Measurements from ENCODE around the gene NDUFB11. TPM values are rescaled to one million over a fixed set of nuclear protein-coding genes. Genes with fewer than 3 reads are reported as not detected.

Gene NDUFB11
- total RNA-seq, 2 experiments from 2014 or later: 82.9 to 89.8 TPM

DNA sequence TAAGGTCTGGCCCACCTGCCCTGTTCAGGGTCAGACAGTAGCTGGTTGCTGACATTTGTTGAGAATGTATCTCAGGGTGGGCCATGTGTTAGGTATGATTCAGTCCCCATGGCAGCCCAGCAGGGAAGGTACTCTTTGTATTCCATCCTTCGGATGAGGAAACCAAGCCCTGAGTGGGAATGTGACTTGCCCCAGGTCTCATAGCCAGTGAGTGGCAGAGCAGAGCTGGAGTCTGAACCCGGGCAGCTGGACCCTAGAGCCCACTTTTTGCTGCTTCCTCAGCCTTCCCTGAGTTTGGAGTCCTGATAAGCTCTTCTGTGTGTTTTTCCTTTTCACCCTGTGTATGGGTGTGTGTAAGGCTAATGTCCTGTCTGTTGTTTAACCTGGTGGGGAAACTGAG lies 27.5 kb upstream of the NDUFB11 start:
- Mint-ChIP-seq H3K27ac (no peak overlapping the region), H3K36me3 (ENCODE audit: low read depth) (peaks cover 18% of the 10 kb centered on the region), H3K4me3 (no peak overlapping the region), H3K4me1 (ENCODE audit: low read depth) (peaks cover 11% of the 10 kb centered on the region), H3K27me3 (no peaks in the 10 kb centered on the region), H3K9me3 (no peaks in the 10 kb centered on the region)
- no peak for TF ChIP-seq CTCF (IDR thresholded peaks at IDR 0.05)
- intact Hi-C loops (cut with micrococcal nuclease): no loop called here
- CTCF ChIA-PET: no interaction called here
- POLR2A ChIA-PET: no interaction called here
- DNase-seq: no peak
- ATAC-seq: no peak

DNA sequence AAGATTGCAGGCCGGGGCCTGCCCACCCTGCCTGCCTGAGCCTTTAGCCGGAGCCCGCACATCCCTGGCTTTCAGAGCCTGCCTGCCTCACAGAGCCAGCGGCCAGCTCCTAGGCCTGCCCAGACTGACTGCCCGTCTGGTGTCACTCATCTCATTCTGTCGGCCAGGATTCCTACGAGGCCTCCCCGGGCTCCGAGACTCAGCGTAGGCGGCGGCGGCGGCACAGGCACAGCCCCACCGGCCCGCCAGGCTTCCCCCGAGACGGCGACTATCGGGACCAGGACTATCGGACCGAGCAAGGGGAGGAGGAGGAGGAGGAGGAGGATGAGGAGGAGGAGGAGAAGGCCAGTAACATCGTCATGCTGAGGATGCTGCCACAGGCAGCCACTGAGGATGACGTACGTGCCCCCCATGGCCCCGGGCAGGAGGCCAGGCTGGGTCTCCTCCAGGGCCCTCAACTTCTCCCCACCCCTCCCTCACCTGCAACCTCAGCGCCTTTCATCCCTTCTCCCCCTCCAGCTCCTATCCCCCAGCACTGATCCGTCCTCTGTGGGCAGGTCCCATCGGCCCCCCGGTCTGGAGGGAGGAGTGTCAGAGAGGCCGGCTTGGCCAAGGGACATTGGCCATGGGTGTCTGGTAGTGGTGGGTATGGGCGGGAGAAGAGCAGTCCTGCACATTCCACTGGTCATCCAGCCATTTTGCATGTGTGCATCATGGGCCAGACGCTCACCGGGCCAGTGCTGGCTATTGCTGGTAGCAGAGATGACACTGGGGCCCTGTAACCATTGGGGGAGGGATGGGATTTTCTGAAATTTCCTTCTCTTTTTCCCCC lies 26.6 kb upstream of the NDUFB11 start:
- DNase-seq (no peak), ATAC-seq (no peak)
- Mint-ChIP-seq H3K4me3 (no peak overlapping the region), H3K27me3 (no peaks in the 10 kb centered on the region), H3K27ac (no peak overlapping the region), H3K36me3 (ENCODE audit: low read depth) (peaks cover 10% of the 10 kb centered on the region), H3K9me3 (no peaks in the 10 kb centered on the region), H3K4me1 (ENCODE audit: low read depth) (peaks cover 9% of the 10 kb centered on the region)
- no peak for TF ChIP-seq CTCF (IDR thresholded peaks at IDR 0.05)
- CTCF ChIA-PET: no interaction called here
- intact Hi-C loops (cut with micrococcal nuclease): no loop called here
- POLR2A ChIA-PET: interaction anchor here (0.9 kb wide), 1 partner anchor 37 kb away, joined by 4 read pairs; no protein-coding TSS in a partner anchor

- H3K4me3 Mint-ChIP-seq: no peak overlapping the region
- ATAC-seq (no peak), DNase-seq (no peak)
- intact Hi-C loops (cut with micrococcal nuclease): no loop called here
- H3K4me1 Mint-ChIP-seq (ENCODE audit: low read depth): peaks cover 9% of the 10 kb centered on the region
- no peak overlapping the region for H3K27ac Mint-ChIP-seq
- peaks cover 10% of the 10 kb centered on the region for H3K36me3 Mint-ChIP-seq (ENCODE audit: low read depth)
- H3K9me3 Mint-ChIP-seq: no peaks in the 10 kb centered on the region
- POLR2A ChIA-PET: interaction anchor here (0.9 kb wide), 1 partner anchor 38 kb away, joined by 4 read pairs; no protein-coding TSS in a partner anchor
- TF ChIP-seq CTCF (IDR thresholded peaks at IDR 0.05): no peak
- H3K27me3 Mint-ChIP-seq: no peaks in the 10 kb centered on the region
- CTCF ChIA-PET: no interaction called here
Measured at GRCh38 chrX:47169726-47170515, 25.4 kb upstream of the NDUFB11 start.

DNA sequence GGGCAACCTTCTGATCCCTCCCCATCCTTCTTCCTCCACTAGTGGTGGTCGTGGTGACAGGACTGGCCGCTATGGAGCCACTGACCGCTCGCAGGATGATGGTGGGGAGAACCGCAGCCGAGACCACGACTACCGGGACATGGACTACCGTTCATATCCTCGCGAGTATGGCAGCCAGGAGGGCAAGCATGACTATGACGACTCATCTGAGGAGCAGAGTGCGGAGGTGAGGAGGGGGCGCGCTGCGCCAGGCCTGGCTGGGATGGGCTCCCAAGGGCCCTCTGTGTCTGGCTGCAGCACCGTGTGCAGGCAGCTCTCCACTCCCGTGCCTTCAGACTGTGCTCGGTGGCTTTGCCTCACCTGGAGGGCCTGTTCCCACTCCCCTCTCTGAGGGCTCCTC lies 24.8 kb upstream of the NDUFB11 start:
- Mint-ChIP-seq H3K4me1 (ENCODE audit: low read depth) (peaks cover 11% of the 10 kb centered on the region), H3K27me3 (no peaks in the 10 kb centered on the region), H3K27ac (no peak overlapping the region), H3K9me3 (no peaks in the 10 kb centered on the region), H3K36me3 (ENCODE audit: low read depth) (peaks cover 16% of the 10 kb centered on the region), H3K4me3 (no peak overlapping the region)
- TF ChIP-seq CTCF (IDR thresholded peaks at IDR 0.05): no peak
- ATAC-seq (no peak), DNase-seq (no peak)
- ChIA-PET POLR2A (no interaction called here), CTCF (no interaction called here)
- intact Hi-C loops (cut with micrococcal nuclease): no loop called here

Measured in activated CD8-positive, alpha-beta T cell treated with anti-CD3 and anti-CD28 coated beads for 36 hours (primary cell).